HG02798 (cell line): ENCODE data around the gene RALGPS1.
"Not testable (repeated sequence)": the region's sequence is repeated elsewhere in the genome, so short reads cannot be mapped to it uniquely, and the experiment has no call there.

Source experiments
- ATAC-seq: cut with Tn5 transposase; IDR thresholded peaks from one replicate; pipeline ENCODE4 v1.9.1; 2021; ENCODE audit warnings: mild to moderate bottlenecking; ENCODE audit not compliant: unreplicated experiment, poor library complexity

Gene RALGPS1

DNA sequence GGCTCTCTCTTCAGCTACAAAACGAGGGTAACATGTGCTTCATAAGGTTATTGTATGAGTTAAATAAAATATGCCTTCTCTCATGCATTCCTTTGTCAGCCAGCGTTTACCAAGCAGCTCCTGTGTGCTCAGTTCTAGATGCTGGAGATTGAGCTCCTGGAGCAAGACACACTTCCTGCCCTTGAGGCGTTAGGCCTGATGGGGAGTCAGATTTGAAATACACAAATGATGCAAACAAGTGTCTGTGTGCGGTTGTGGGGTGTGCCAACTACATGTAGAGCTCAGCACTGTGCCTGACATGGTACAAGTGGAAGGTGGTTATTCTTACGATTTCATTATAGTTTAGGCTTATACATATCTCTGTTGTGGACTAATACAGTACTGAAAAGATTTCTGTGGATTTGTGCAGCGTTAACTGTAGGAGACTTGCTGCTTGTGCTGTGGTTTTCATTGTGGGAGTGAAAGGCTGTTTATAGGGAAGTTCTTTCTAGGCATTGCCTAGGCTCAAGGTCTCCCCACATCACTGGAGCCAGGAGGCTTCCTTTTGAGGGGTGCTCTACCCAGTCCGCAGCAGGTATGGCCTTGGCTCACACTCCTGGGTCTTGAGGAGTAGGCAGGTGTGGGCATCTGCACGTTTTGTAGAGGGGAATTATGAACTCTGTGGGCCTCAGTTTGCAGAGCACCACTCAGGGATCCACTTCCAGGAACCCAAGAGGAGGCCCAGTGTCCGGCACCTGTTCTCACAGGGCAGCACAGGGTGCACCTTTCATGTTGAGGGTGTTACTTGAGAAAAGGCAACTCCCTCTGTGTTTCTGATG, 247.7 kb downstream of the RALGPS1 start:
- ATAC-seq: no peak

DNA sequence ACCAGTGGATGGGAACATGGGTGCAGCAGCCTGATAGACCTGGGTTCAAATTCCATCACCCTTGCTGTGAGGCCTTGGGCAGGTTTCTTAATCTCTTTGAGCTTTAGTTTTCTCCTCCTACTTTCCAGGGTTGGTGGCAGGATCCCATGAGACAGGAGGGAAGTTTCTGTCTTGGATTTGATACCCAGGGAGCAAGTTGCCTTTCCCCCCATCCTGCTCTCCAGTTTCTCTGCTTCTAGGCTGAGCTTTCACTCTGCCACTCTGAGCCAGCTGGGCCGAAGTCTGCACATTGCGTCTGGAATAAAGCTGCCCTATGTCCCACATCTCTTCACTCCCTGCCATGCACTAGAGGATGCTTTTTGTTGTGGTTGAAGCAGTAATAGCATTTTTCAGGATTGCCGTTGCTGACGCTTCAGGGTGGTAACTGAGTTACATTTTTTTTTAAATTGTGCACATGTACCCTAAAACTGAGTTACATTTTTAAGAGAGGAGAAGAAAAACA, 248.3 kb downstream of the RALGPS1 start:
- ATAC-seq: no peak

DNA sequence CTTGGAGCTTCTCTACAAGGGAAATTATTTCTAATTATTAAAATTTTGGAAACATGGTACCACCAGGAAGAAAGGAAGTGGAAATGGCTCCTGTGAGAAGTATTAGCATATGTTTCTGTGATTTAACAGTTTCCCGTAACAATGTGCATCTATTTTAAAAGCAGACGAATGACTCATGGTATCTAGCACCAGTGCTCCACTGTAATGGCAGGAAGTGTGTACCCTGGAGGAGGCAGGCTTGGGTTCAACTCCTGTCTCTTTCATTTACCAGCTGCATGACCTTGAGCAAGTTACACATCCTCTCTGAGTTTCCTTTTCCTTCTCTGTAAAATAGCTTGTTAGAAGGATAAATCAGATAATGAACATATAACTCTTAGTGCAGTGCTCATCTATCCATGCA, 248.8 kb downstream of the RALGPS1 start:
- no peak for ATAC-seq

DNA sequence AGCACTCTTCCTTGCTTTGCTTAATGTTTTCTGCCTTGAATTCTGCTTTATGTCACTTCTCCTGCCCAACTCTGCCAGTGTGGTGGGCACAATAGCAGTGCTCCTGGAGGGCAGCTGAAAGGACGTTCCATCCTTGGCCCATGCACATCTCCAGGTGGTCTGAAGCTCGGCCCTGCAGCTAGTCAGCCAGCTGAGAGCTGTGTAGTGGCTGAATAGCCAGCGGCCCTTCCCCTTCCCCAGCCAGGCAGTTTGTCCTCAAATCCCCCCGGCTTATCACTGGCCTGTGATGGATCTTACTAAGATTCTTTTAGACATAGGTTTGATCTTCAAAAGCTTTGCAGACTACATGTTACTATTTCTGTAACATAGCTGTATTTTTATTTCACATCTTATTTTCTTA, 250.5 kb downstream of the RALGPS1 start:
- ATAC-seq: no peak

DNA sequence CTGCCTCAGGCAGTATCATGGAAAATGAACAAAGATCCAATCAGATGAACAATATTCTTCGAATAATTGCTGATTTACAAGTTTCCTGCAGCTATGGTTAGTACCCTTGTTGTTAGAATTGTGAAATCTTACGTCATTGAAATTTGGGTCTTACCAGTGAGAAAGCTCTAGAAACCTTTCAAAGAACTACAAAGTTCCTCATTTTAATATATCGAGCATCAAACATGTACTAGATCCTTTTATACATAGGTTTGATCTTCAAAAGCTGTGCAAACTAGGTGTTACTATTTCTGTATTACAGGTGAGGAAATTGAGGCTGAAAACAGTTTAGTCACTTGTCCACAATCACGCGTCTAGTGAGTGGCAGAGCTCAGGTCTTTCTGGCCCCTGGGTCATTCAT, 251.5 kb downstream of the RALGPS1 start:
- no peak for ATAC-seq

DNA sequence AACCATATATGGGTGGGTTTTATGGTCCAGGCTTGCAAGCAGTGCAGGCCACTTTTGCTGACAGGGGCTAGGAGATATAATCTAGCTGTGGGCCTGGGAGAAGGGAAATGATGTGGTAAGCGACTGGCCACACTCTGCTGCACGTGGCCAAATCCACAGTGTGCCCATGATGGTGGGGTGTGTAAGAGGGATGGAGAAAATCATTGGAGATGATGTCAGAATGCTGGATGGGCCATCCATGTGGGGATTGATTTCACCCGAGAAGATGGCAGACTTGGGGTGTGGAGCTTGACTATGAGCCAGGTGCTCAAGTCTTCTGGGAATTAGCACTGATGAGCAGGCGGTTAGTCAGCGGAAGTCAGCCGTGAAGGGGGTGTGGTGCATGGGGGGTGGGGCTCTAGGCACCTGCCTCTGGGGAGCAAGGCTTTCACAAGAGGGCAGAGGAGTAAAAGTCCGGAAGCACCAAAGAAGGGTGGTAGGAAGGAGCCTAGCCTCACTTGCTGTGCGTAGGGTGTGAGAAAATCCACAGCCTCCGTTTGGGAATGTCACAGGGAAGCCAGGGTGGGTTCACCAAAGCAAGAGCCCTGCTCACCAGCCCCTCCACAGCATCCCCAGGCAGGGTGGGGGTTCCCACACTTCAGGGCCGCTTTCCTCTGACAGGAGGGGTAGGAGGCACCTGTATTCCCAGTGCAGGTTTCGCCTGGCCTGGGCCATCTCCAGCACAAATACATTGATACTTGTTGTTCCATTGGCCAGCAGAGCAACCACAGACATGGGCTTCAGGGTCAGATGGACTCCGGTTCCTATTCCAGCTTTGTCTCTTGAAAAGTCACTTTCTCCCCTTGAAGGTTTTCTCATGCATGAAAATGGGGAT, 252.3 kb downstream of the RALGPS1 start:
- peak; percentile 71 for ATAC-seq

DNA sequence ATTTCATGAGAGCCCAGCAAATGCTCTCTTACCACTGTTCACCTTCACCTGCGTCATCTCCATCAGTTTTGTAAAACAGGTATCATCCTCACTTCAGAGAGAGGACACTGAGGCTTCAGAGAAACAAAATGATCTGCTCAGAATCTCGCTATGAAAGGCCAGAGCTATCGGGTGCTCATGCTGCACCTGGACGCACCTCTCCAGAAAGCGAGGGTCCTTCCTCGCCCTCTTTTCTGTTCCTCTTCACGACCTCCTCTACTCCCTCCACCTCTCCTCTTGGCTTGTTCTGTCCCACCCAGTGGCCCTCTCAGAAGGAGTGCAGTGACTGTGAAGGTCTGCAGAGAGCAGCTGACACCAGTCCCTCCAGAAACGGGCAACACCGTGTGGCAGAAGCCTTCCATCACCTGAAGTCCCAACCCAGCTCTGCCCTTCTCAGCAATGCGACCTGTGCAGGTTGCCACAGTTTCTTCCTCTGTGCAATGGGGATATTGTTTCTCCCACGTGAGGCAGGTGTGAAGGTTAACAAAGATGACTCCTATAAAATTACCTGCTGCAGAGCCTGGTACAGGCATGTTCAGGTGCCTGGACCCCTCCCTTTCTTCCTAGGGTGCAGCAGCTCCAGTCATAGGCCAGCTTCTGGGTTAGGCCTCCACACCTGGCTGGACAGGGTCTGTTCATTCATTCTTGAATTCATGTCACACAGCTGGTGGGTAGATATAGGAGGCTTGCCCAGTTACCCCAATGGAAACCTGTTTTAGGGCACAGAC, 253.2 kb downstream of the RALGPS1 start:
- ATAC-seq: no peak

DNA sequence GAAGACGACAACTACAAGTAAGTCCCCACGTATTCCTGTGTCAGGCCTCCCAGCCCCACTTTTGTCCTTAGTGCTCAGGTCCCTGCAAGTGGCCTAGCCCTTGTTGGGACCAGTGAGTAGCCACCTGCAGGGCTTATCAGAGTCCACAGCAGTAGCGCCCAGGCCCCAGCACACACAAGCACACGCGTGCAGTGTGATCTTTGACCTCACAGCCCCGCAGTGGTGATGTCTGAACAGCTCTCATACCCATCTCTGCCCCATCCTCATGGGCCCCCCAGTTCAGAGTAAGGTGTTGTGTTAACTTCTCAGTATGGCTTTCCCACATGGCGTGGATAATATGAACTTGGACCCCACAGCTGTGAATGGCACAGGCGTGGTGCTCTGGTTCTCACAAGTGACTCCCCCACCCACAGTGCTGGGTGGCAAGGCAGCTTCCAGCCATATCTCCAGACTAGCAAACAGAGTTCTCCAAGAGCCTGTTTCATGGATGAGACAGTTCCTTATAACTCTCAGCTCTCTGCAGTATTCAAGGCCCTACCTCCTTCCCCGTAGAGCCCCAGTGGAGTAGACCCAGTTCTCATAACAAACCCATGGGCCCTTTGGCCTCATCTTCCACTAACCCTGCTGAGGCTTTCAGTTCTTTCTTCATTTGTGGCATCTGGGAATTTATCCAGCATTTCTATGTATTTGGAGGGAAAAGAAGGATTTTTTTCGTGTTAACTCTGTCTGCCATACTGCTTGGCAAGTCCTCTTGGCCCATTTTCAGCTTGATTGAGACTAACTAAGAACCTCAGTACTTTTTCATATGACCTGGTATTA, 254.4 kb downstream of the RALGPS1 start:
- no peak for ATAC-seq

DNA sequence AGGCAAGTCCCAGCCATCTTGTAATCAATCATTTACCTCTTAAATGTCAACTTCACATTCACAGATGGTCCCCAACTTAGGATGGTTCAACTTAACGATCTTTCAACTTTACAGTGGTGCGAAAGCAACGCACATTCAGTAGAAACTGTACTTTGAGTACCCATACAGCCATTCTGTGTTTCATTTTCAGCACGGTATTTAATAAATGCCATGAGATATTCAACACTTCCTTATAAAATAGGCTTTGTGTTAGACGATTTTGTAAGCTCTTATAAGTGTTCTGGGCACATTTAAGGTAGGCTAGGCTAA, 254.9 kb downstream of the RALGPS1 start:
- no peak for ATAC-seq

DNA sequence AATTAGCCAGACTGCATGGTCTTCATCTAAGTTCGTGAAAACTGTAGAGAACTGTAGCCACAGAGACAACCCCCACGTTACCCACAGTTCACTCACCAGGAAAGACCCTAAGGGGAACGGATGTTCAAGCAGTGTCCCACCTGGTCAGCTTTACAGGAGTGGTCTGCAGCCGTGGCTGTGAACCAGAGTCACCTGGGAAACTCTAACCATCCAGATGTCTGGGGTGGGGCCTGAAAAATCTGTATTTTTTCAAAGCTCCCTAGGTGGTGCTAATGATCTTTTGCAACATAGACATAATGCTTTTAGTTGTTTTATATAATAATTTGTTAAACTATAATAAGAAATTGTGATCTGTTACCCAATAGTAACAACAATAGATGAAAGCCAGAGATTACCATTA, 255.5 kb downstream of the RALGPS1 start:
- no peak for ATAC-seq

DNA sequence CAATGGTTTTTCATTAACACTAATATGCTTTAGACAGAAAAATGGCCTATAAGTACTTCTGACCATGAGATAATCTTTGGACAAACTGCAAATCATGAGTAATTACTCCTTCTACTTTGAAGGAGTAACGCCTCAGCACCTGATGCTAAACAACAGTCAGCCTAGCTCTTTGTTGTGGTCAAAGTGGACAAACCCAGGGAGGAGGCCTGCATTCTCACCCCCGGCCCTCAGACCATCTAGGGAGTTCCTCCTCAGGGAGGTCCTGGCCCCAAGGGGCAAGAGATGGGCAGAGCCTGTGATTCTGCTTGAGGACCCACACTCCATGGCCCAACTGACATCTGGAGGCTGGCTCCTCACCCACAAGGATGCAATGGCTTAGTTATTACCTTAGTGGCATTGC, 256.1 kb downstream of the RALGPS1 start:
- no peak for ATAC-seq

DNA sequence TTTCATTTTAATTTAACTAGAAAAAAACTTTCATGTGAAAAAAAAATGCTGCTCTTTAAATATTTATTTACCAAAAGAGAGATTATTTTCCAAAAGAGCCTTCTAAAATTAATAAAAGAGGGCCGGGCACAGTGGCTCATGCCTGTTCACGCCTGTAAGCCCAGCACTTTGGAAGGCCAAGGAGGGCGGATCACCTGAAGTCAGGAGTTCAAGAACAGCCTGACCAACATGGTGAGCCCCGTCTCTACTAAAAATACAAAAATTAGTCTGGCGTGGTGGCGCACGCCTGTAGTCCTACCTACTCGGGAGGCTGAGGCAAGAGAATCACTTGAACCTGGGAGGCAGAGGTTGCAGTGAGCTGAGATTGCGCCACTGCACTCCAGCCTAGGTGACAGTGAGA, 256.8 kb downstream of the RALGPS1 start:
- ATAC-seq: not testable (repeated sequence)

DNA sequence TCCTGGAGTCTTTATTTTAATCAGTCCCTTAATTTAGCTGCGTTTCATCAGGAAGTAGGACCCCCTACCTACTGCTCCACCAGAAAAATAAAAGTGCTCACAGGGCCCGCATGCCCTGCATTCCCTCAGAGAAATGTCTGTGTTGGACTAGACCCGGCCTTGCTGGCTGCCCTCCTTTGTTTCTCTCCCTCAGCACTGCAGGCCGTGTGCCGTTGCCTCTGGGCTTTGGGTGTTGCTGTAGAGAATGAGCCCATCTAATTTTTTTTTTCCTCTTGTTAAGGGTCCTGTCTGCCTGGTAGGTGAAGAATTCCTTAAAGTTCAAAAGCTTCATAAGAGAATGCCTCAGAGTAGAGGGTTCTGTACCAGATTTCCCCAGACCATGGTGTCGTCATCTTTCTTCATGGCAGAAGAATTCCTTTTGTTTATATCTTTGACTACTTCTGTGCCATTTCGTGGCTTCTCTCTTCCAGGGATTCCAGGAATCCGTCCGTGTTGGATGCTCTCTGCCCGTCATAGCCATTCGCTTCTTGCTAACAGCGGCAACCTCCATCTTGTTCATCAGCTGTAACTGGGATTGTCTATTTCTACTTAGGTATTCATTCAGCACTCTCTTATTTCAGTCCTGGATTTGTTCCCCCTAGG, 257.6 kb downstream of the RALGPS1 start:
- ATAC-seq: no peak

DNA sequence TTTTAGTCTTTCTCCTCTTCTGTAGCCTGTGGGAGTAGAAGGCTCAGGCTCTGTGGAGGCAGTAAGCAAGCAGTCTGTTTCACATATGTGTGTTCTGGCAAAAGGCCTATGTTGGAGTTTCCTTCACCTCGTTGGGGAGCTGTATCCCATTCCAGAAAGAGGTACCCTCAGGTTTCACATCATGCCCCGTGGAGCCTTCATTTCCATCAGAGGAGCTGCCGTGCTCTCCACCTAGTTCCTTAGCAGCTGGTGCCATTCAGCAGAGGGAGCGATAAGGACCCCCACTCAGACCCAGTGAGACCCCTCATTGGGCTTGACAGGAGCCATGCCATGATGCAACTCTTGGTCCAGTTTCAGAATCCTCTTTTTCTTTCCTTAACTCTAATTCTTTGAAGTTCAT, 258.5 kb downstream of the RALGPS1 start:
- ATAC-seq: no peak

DNA sequence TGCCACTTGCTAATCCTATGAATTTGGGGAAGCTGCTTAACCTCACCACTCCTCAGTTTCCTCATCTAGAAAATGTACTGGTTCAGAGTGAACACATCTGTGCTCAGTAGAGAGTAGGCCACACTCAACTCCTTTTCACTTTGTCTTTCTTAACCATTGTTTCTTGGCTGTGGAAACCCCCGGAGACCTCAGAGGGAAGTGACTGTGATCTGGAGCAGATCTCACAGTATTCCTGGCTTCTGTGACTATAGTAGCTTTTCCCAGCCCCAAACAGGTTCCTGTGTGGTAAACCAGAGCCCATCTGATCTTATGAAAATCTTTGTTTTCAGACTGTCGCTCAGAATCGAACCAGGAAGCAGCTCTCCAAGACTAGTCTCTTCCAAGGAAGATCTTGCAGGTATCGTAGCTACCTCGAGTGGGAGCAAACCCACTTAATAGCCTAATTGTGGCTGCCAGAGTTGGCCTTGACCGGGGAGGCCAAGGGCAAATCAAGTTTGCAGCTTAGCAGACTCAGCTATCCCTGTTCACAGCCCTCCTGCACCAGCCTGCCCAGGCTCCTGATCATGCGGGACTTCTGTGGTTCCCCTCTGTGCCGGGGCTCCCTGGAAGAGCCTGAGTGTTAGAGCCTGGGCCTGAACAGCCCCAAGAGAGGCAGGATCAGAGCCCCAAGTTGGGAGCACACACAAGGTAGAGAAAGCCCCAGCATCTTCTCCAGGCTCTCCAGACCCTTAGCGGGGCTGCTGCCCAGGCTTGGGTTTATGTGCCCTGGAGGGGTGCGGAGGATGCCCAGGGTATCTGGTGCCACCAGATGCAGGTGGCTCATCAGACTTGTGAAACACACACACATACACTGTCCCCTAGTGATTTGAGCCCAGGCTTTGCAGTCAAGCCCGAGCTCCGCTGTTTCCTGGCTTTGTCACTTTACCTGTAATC, 260.1 kb downstream of the RALGPS1 start:
- no peak for ATAC-seq

DNA sequence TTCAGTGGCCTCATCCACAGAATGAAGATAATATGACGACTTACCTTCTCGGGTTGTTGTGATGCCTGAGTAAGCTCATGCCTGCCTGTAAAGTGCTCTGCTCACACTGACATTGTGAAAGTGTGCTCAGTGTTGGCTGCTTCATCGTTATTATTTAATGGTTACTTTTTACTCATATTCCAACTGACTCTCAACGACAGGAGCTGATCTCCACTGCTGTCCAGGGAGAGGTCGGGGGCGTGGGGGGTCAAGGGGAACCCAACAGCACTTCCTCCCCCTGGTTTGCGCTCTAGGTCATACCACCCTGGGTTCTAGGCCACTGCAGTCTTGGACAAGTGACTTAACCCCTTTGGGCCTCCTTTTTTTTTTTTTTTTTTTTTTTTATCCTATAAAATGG, 260.7 kb downstream of the RALGPS1 start:
- no peak for ATAC-seq

DNA sequence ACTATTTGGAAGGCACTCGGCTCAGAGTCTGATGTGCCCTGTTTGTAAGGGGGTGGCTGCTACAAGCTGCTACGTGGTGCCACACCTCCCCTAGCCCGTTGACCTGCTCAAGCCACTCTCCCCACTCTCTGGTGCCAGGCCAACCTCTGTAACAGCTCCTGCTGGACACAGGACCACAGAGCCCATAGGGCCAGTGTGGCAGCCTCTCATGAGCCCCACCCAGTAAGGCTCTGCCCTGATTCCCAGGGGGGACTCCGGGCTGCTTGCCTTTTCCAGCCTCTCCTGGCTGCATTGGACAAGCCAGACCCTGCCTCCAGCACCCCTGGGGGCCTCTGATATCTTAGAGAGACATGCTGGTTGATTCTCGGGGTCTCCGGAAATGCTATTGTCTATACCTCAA, 261.2 kb downstream of the RALGPS1 start:
- no peak for ATAC-seq

DNA sequence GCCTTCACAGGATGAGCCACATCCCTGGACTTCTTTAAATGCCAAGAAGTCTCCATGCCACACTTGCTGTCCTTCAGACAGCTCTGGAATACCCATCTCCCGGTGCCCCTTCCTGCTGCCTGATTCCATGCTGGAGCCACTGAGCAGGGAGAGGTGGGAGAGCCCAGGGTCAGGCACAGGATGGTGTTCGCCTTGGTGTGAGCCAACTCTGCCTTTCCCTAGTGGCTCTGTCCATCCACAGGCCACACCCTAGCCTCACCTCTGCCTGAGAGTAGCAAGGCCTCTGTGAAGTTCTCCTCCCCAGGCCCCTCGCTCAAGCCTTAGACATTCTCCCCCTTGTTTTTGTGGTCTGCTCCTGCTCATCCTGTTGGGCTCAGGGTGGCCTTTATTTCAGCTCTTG, 262.0 kb downstream of the RALGPS1 start:
- no peak for ATAC-seq
